Prostate gland (tissue), 2 donors: ENCODE measurements around the gene AHNAK. TPM values are rescaled to one million over a fixed set of nuclear protein-coding genes. Genes with fewer than 3 reads are reported as not detected.

Experiments used
- DNase-seq: peaks from one replicate; pipeline ENCODE4 v3.0.0-alpha.2; 2019; ENCODE audit warnings: low spot score
- H3K27ac ChIP-seq, 2 donors: fragments of 200-600 bp; sonication (generic); 2 replicates each; pipeline ENCODE4 v1.5.1; 2017 to 2019
- H3K27me3 ChIP-seq: fragments of 200-600 bp; sonication (generic); replicated peaks from 2 replicates; pipeline ENCODE4 v1.5.1; 2019; ENCODE audit not compliant: insufficient read depth
- H3K36me3 ChIP-seq, 2 donors: fragments of 200-600 bp; sonication (generic); 1 replicate in 1 of 2; 2 replicates in 1 of 2; pipeline versions ENCODE4 v1.5.1 to v1.8.1; 2017 to 2019
- H3K4me1 ChIP-seq: fragments of 200-600 bp; sonication (generic); replicated peaks from 2 replicates; pipeline ENCODE4 v1.5.1; 2019
- H3K4me3 ChIP-seq, 2 donors: fragments of 200-600 bp; sonication (generic); 2 replicates each; pipeline ENCODE4 v1.5.1; 2017 to 2019
- H3K9me3 ChIP-seq: fragments of 200-600 bp; sonication (generic); 2 replicates; pipeline ENCODE4 v1.5.1; 2017
- CTCF ChIP-seq, 4 experiments: fragments of 200-600 bp in 2 of 4; fragments of 450-650 bp in 2 of 4; sonication (generic) in 2 of 4; IDR thresholded peaks; 1 replicate in 3 of 4; 2 replicates in 1 of 4; pipeline ENCODE4 v1.5.1; 2016 to 2019; ENCODE audit warnings: antibody characterized with exemption in 4 of 4, mild to moderate bottlenecking in 2 of 4, moderate library complexity in 2 of 4
- POLR2A ChIP-seq: fragments of 450-650 bp; IDR thresholded peaks from one replicate; pipeline ENCODE4 v1.6.1; 2016; ENCODE audit warnings: antibody characterized with exemption, mild to moderate bottlenecking
- POLR2AphosphoS5 ChIP-seq: sonication (generic); formaldehyde crosslinking; IDR thresholded peaks from one replicate; pipeline ENCODE4 v1.6.1; 2017; ENCODE audit warnings: antibody characterized with exemption
- WGBS: methylation state at CpG from one replicate; pipeline ENCODE4 v1.1.5; 2018; 5-methylcytosine and 5-hydroxymethylcytosine counted together
- intact Hi-C: fragments of 100-400 bp; cut with DNase I; formaldehyde crosslinking; loops from one replicate; pipeline ENCODE4 v1.14.2; 2022
- total RNA-seq, 2 donors: library from RNA; depleted of rRNA; stranded (reverse); fragments of >200 nt; gene quantifications; one replicate each; pipeline ENCODE4 v1.1.0, GENCODE V29; 2016

The AHNAK gene
- total RNA-seq, 2 donors from 2014 or later: 367 to 434 TPM

- Histone ChIP-seq H3K4me1 (peaks cover 49% of the 10 kb centered on the region), H3K9me3 (no peaks in the 10 kb centered on the region), H3K27me3 (no peaks in the 10 kb centered on the region), H3K27ac (peak overlapping the region; percentile 97 to 99), H3K4me3 (peak overlapping the region; percentile 93 to 98), H3K36me3 (no peaks in the 10 kb centered on the region)
- TF ChIP-seq POLR2A (no peak), POLR2AphosphoS5 (no peak), CTCF (IDR thresholded peaks at IDR 0.05) (no peak)
- no peak for DNase-seq
- WGBS: 30% methylated on average over 6 of the region's 6 CpGs
- intact Hi-C loops: loop anchor here (2.0 to 5.0 kb wide), 3 partner anchors 95 to 147 kb away; no protein-coding TSS in a partner anchor
Observed at GRCh38 chr11:62542111-62542745, 4.4 kb downstream of the AHNAK start.

- intact Hi-C loops: loop anchor here (5.0 kb wide), 1 partner anchor 94 kb away; no protein-coding TSS in a partner anchor
- Histone ChIP-seq H3K27me3 (no peaks in the 10 kb centered on the region), H3K4me3 (no peak overlapping the region), H3K4me1 (peaks cover 49% of the 10 kb centered on the region), H3K9me3 (no peaks in the 10 kb centered on the region), H3K27ac (peak overlapping the region; percentile 97 to 99), H3K36me3 (no peaks in the 10 kb centered on the region)
- TF ChIP-seq POLR2A: no peak
- TF ChIP-seq POLR2AphosphoS5: no peak
- no peak for TF ChIP-seq CTCF (IDR thresholded peaks at IDR 0.05)
- no peak for DNase-seq
- WGBS: 34% methylated on average over 16 of the region's 16 CpGs
Observed at GRCh38 chr11:62540804-62541701, 5.6 kb downstream of the AHNAK start.

GRCh38 chr11:62539238-62539925 lies 7.2 kb downstream of the AHNAK start:
- no peaks in the 10 kb centered on the region for H3K27me3 ChIP-seq
- TF ChIP-seq POLR2A: no peak
- no peak for TF ChIP-seq CTCF (IDR thresholded peaks at IDR 0.05)
- no peak for TF ChIP-seq POLR2AphosphoS5
- 8% methylated on average over 9 of the region's 13 CpGs for WGBS
- intact Hi-C loops: no loop called here
- DNase-seq: no peak
- H3K27ac ChIP-seq: peak overlapping the region; percentile 65 to 99
- H3K4me3 ChIP-seq: peak overlapping the region in 1 of 2 donors; percentile 3
- peaks cover 9 to 12% of the 10 kb centered on the region in 2 donors for H3K36me3 ChIP-seq
- H3K4me1 ChIP-seq: peaks cover 49% of the 10 kb centered on the region
- H3K9me3 ChIP-seq: no peaks in the 10 kb centered on the region

GRCh38 chr11:62538470-62539237 lies 8.0 kb downstream of the AHNAK start:
- intact Hi-C loops: no loop called here
- H3K9me3 ChIP-seq: no peaks in the 10 kb centered on the region
- peak; percentile 16 for TF ChIP-seq POLR2AphosphoS5
- TF ChIP-seq CTCF (IDR thresholded peaks at IDR 0.05): no peak
- peaks cover 17 to 19% of the 10 kb centered on the region in 2 donors for H3K36me3 ChIP-seq
- 50% methylated on average over 19 of the region's 19 CpGs for WGBS
- no peaks in the 10 kb centered on the region for H3K27me3 ChIP-seq
- DNase-seq: no peak
- peak overlapping the region; percentile 65 to 99 for H3K27ac ChIP-seq
- H3K4me1 ChIP-seq: peaks cover 45% of the 10 kb centered on the region
- H3K4me3 ChIP-seq: no peak overlapping the region
